Measurements from ENCODE around the gene GTPBP6. TPM values are rescaled to one million over a fixed set of nuclear protein-coding genes. Genes with fewer than 3 reads are reported as not detected.
"Not testable (repeated sequence)": the region's sequence is repeated elsewhere in the genome, so short reads cannot be mapped to it uniquely, and the experiment has no call there.

Gene GTPBP6
- total RNA-seq, 2 donors from 2014 or later = 32.6 to 33.5 TPM

DNA sequence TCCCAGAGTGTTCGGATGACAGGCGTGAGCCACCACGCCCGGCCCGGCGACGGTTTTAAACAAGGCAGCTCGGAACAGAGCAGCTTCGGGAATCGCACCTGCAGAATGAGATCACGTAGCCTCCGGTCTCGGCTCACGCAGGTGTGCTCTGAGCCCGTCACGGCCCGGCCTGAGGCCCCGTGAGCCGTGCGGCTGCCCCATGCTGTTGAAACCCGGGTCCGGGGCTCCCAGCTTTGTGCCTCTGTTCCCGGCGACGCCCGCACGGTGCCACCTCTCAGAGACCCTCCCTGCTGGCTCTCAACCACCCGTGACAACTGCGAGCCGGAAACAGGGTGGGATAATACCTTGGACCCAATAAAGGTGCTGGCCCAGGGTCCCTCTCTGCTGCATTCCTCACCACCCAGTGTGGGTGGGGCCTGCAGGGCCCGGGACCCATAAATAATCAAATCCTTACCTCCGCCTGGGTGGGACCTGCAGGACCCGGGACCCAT, 50.8 kb downstream of the GTPBP6 start:
- ATAC-seq (ENCODE audit: insufficient number of reproducible peaks, low FRiP score, low read depth) = no peak
- no peaks in the 10 kb centered on the region for H3K4me1 ChIP-seq (ENCODE audit: control insufficient read depth in 1 of 2, low read depth in 2 of 2)

DNA sequence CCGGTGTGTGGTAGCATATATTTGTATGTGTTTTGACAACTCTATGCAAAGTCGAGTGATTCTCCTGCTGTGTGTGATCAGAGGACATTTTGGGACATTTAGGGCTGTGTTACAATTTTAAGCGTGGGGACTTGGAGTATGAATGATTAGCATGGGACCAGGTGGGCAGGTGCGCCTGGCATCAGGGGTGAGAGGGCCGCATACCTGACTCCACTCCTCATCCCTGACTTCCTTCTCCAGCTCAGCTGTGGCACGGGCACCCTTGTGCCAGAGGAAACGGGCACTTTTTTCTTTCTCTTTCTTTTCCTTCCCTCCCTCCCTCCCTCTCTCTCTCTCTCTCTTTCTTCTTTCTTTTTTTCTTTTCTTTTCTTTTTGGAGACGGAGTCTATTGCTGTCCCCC, 53.1 kb downstream of the GTPBP6 start:
- Histone ChIP-seq H3K27ac (no peak overlapping the region), H3K9me3 (no peaks in the 10 kb centered on the region), H3K27me3 (replicated peaks; ENCODE audit: insufficient read depth) (no peaks in the 10 kb centered on the region), H3K36me3 (no peaks in the 10 kb centered on the region), H3K4me1 (ENCODE audit: control insufficient read depth in 1 of 2, low read depth in 2 of 2) (no peaks in the 10 kb centered on the region), H3K4me3 (no peak overlapping the region)
- TF ChIP-seq, protein P1, sequence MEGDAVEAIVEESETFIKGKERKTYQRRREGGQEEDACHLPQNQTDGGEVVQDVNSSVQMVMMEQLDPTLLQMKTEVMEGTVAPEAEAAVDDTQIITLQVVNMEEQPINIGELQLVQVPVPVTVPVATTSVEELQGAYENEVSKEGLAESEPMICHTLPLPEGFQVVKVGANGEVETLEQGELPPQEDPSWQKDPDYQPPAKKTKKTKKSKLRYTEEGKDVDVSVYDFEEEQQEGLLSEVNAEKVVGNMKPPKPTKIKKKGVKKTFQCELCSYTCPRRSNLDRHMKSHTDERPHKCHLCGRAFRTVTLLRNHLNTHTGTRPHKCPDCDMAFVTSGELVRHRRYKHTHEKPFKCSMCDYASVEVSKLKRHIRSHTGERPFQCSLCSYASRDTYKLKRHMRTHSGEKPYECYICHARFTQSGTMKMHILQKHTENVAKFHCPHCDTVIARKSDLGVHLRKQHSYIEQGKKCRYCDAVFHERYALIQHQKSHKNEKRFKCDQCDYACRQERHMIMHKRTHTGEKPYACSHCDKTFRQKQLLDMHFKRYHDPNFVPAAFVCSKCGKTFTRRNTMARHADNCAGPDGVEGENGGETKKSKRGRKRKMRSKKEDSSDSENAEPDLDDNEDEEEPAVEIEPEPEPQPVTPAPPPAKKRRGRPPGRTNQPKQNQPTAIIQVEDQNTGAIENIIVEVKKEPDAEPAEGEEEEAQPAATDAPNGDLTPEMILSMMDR (IDR thresholded peaks at IDR 0.05) = no peak
- DNase-seq (ENCODE audit: low spot score) = no peak
- ATAC-seq (ENCODE audit: insufficient number of reproducible peaks, low FRiP score, low read depth) = no peak

More for the DNA sequence above, 50.8 kb downstream of the GTPBP6 start:
- DNase-seq (ENCODE audit: low spot score) = no peak
- Histone ChIP-seq H3K27me3 (replicated peaks; ENCODE audit: insufficient read depth) (no peaks in the 10 kb centered on the region), H3K4me3 (no peak overlapping the region), H3K9me3 (no peaks in the 10 kb centered on the region), H3K36me3 (no peaks in the 10 kb centered on the region), H3K27ac (no peak overlapping the region)
- TF ChIP-seq, protein P1 (IDR thresholded peaks at IDR 0.05) = no peak

GRCh38 chrX:264634-265455, 53.8 kb downstream of the GTPBP6 start:
- DNase-seq (ENCODE audit: low spot score) = no peak
- H3K27ac ChIP-seq = no peak overlapping the region
- TF ChIP-seq, protein P1 (IDR thresholded peaks at IDR 0.05) = no peak
- H3K27me3 ChIP-seq (replicated peaks; ENCODE audit: insufficient read depth) = no peaks in the 10 kb centered on the region
- H3K9me3 ChIP-seq = no peaks in the 10 kb centered on the region
- no peak for ATAC-seq (ENCODE audit: insufficient number of reproducible peaks, low FRiP score, low read depth)
- no peaks in the 10 kb centered on the region for H3K36me3 ChIP-seq
- H3K4me3 ChIP-seq = no peak overlapping the region
- no peaks in the 10 kb centered on the region for H3K4me1 ChIP-seq (ENCODE audit: control insufficient read depth in 1 of 2, low read depth in 2 of 2)

GRCh38 chrX:264006-264405, 54.6 kb downstream of the GTPBP6 start:
- not testable (repeated sequence) for H3K27ac ChIP-seq; DNase-seq (ENCODE audit: low spot score); H3K4me3 ChIP-seq; ATAC-seq (ENCODE audit: insufficient number of reproducible peaks, low FRiP score, low read depth); H3K36me3 ChIP-seq; H3K9me3 ChIP-seq; H3K27me3 ChIP-seq (replicated peaks; ENCODE audit: insufficient read depth); H3K4me1 ChIP-seq (ENCODE audit: control insufficient read depth in 1 of 2, low read depth in 2 of 2)

DNA sequence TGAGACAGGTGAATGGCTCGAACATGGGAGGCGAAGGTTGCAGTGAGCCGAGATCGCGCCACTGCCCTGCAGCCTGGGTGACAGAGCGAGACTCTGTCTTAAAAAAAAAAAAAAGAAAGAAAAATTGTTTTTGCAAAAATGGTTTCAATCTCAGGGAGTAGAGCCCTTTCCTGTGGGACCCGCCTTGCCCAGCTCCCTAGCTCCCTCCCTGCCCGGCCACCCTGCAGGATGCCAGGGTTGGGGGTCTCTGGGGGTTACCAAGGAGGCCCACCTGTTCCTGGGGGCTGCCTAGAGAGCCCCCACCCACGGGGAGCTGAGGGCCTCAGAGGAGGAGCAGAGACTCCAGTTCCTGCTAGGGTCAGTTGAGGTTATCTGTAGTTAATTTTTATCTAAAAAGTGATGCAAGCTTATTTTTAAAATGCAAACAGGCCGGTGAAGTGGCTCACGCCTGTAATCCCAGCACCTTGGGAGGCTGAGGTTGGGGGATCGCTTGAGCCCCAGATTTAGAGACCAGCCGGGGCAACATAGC, 56.2 kb downstream of the GTPBP6 start:
- Histone ChIP-seq H3K27ac (no peak overlapping the region), H3K27me3 (replicated peaks; ENCODE audit: insufficient read depth) (no peaks in the 10 kb centered on the region), H3K36me3 (no peaks in the 10 kb centered on the region), H3K4me3 (no peak overlapping the region), H3K9me3 (no peaks in the 10 kb centered on the region), H3K4me1 (ENCODE audit: control insufficient read depth in 1 of 2, low read depth in 2 of 2) (no peaks in the 10 kb centered on the region)
- TF ChIP-seq, protein P1 (IDR thresholded peaks at IDR 0.05) = no peak
- DNase-seq (ENCODE audit: low spot score) (no peak), ATAC-seq (ENCODE audit: insufficient number of reproducible peaks, low FRiP score, low read depth) (no peak)

All from thoracic aorta (tissue), 2 donors.